HT-29 (cell line): ENCODE measurements around the gene NFKBIL1. TPM values are rescaled to one million over a fixed set of nuclear protein-coding genes. Genes with fewer than 3 reads are reported as not detected.

Experiments used
- DNase-seq: peaks from one replicate; pipeline ENCODE4 v3.0.0-alpha.2; 2015; ENCODE audit warnings: low spot score
- total RNA-seq: library from RNA; depleted of rRNA; stranded (reverse); fragments of >200 nt; shearing (Covaris generic); gene quantifications from 2 replicates; pipeline ENCODE4 v1.2.3, GENCODE V29; 2014

NFKBIL1 gene
- total RNA-seq, 1 experiment from 2014 or later: 26.4 TPM

DNA sequence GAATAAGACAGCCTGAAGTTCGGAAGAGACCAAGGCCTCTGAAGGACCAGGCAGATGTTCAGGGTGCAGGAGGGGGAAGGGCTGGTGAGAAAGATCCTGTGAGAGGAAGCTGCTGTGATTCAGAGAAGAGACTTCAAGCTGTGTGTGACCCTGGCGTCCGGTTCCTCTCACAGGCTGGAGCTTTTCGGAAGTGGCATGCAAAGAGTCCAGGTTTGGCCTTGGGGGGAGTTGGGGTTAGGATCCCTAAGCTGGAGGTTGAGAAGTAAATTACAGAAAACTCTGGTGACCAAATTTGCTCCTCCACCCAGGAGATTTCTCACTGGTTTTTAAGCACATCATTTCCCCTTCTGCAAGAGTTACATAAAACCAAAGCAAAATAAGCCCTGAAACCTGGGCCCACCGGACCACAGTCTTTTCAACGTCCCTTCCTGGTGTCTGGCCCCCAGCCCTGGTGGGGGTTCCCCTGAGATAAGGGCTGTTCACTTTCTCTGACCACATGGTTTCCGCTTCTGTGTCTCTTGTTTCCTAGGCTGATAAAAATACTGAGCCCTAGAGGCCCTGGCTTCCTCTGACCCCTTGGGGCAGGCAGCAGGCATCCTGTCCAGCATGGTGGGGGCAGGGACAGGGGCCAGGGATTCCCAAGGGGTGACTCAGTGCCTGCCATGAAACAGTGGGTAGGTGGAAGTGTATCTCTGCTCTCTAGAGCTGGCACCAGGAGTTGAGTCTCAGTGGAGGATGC, 12.7 kb downstream of the NFKBIL1 start:
- DNase-seq: no peak

DNA sequence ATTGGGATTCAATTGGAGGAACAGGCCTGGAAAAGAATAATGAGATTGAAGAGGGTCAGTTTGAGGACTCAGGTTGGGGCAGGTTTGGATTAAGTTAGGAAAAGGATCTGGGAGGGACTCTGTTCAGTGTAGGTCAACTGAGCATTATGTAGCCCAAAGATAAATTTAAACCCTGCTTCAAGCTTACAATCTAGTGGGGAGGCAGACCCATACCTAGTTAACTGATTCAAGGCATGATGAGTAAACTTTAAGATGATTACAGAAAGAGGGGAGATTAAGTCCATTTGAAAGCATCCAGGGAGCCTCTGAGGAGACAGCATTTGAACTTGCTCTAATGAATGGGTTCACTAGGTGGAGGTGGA, 13.3 kb downstream of the NFKBIL1 start:
- DNase-seq: no peak

DNA sequence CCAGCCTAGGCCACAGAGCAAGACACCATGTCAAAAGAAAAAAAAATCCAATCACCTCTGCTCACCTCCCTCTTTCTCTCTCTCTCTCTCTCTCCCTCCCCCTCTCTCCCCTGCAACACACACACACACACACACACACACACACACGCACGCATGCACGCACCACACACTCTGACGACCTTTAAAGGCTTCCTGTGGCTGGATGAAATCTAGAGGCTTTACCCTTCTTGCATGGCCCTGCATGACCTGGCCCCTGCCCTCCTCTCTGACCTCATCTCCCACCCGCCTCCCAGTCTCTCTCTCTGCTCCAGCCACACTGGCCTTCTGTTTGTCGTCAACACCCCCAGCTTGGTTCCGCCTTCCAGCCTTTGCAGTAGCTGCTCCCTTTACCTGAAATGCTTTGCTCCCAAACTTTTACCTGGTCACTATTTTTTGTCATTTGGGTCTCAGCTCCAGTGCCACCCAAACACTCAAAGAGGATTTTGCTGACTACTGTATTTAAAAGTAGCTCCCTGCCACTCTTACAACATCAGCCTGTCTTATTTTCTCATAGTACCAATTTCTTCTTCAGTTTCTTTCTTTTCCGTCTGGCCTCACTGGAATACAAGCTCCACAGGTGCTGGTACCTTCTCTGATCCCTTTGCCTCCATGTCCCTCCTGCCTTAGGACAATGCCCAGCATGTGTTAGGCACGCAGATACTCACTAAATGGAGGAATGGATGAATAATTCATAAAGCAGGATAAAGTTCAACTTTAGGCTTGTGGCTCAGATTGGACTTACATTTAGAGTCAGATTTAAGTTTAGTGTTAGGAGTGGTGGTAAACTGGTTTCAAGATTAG, 20.3 kb downstream of the NFKBIL1 start:
- no peak for DNase-seq

DNA sequence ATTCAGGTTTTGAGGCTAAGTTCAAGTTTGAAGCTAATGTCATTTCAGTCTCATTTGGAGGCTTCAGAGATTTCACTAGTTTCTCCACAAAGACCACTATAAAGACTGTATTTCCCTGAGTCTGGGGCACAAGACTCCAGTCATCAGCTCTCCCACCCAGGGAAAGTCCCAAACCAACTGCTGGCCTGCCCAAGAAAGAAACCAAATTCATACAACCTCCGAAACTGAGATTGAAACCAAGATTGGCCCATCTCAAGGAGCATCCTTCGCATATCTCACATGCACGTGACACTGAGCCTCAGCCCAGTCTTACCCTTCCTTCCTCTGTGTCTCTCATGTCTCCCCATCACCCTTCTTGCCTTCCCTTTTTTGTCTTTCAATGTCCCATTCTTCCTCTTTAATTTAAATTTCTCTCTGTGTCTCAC, 21.1 kb downstream of the NFKBIL1 start:
- no peak for DNase-seq

DNA sequence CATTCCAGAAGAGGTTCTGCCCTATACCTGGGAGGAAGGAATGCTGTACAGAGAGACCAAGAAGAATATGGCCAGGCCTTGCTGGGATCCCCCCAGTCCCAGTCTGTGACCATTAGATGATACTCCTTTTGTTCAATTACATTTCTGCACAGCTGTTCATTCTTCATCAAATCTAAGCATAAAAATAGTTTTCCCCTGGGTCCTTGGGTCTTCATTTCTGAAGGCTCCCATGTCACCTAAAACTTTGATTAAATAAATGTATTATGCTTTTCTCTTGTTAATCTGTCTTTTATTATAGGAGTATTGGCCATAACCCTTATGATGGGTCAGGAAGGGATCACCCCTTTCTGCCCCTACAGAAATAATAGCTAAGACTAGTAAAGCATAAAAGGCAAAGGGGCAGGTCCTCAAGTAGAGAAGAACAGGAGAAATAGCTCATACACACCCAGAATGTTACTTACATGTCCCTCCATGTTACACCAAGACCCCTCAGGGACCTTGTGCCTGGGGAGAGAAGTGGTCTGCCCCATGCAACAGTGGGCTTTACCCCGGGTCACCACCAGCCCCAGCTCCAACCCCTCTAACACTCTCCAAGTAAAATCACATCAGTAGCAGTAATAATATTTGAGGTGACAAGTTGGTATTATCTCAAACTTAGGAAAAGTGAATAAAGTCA, 22.6 kb downstream of the NFKBIL1 start:
- no peak for DNase-seq

DNA sequence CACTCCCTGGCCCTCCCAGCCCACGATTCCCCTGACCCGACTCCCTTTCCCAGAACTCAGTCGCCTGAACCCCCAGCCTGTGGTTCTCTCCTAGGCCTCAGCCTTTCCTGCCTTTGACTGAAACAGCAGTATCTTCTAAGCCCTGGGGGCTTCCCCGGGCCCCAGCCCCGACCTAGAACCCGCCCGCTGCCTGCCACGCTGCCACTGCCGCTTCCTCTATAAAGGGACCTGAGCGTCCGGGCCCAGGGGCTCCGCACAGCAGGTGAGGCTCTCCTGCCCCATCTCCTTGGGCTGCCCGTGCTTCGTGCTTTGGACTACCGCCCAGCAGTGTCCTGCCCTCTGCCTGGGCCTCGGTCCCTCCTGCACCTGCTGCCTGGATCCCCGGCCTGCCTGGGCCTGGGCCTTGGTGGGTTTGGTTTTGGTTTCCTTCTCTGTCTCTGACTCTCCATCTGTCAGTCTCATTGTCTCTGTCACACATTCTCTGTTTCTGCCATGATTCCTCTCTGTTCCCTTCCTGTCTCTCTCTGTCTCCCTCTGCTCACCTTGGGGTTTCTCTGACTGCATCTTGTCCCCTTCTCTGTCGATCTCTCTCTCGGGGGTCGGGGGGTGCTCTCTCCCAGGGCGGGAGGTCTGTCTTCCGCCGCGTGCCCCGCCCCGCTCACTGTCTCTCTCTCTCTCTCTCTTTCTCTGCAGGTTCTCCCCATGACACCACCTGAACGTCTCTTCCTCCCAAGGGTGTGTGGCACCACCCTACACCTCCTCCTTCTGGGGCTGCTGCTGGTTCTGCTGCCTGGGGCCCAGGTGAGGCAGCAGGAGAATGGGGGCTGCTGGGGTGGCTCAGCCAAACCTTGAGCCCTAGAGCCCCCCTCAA, 24.9 kb downstream of the NFKBIL1 start, which contains the start of gene LTA:
Gene LTA (plus strand): TSS at position 249 of the 871 bp plus-strand sequence. CDS start 454 bp downstream, at position 703.
- DNase-seq: no peak

DNA sequence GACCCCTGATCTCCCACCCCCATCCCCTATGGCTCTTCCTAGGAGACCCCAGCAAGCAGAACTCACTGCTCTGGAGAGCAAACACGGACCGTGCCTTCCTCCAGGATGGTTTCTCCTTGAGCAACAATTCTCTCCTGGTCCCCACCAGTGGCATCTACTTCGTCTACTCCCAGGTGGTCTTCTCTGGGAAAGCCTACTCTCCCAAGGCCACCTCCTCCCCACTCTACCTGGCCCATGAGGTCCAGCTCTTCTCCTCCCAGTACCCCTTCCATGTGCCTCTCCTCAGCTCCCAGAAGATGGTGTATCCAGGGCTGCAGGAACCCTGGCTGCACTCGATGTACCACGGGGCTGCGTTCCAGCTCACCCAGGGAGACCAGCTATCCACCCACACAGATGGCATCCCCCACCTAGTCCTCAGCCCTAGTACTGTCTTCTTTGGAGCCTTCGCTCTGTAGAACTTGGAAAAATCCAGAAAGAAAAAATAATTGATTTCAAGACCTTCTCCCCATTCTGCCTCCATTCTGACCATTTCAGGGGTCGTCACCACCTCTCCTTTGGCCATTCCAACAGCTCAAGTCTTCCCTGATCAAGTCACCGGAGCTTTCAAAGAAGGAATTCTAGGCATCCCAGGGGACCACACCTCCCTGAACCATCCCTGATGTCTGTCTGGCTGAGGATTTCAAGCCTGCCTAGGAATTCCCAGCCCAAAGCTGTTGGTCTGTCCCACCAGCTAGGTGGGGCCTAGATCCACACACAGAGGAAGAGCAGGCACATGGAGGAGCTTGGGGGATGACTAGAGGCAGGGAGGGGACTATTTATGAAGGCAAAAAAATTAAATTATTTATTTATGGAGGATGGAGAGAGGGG, 26.1 kb downstream of the NFKBIL1 start:
- no peak for DNase-seq

DNA sequence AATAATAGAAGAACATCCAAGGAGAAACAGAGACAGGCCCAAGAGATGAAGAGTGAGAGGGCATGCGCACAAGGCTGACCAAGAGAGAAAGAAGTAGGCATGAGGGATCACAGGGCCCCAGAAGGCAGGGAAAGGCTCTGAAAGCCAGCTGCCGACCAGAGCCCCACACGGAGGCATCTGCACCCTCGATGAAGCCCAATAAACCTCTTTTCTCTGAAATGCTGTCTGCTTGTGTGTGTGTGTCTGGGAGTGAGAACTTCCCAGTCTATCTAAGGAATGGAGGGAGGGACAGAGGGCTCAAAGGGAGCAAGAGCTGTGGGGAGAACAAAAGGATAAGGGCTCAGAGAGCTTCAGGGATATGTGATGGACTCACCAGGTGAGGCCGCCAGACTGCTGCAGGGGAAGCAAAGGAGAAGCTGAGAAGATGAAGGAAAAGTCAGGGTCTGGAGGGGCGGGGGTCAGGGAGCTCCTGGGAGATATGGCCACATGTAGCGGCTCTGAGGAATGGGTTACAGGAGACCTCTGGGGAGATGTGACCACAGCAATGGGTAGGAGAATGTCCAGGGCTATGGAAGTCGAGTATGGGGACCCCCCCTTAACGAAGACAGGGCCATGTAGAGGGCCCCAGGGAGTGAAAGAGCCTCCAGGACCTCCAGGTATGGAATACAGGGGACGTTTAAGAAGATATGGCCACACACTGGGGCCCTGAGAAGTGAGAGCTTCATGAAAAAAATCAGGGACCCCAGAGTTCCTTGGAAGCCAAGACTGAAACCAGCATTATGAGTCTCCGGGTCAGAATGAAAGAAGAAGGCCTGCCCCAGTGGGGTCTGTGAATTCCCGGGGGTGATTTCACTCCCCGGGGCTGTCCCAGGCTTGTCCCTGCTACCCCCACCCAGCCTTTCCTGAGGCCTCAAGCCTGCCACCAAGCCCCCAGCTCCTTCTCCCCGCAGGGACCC, 27.0 kb downstream of the NFKBIL1 start:
- DNase-seq: no peak

DNA sequence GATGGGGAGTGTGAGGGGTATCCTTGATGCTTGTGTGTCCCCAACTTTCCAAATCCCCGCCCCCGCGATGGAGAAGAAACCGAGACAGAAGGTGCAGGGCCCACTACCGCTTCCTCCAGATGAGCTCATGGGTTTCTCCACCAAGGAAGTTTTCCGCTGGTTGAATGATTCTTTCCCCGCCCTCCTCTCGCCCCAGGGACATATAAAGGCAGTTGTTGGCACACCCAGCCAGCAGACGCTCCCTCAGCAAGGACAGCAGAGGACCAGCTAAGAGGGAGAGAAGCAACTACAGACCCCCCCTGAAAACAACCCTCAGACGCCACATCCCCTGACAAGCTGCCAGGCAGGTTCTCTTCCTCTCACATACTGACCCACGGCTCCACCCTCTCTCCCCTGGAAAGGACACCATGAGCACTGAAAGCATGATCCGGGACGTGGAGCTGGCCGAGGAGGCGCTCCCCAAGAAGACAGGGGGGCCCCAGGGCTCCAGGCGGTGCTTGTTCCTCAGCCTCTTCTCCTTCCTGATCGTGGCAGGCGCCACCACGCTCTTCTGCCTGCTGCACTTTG, 28.0 kb downstream of the NFKBIL1 start, which contains the start of gene TNF:
Gene TNF (plus strand): TSS at position 231 of the 567 bp plus-strand sequence. CDS start 177 bp downstream, at position 408.
- no peak for DNase-seq

DNA sequence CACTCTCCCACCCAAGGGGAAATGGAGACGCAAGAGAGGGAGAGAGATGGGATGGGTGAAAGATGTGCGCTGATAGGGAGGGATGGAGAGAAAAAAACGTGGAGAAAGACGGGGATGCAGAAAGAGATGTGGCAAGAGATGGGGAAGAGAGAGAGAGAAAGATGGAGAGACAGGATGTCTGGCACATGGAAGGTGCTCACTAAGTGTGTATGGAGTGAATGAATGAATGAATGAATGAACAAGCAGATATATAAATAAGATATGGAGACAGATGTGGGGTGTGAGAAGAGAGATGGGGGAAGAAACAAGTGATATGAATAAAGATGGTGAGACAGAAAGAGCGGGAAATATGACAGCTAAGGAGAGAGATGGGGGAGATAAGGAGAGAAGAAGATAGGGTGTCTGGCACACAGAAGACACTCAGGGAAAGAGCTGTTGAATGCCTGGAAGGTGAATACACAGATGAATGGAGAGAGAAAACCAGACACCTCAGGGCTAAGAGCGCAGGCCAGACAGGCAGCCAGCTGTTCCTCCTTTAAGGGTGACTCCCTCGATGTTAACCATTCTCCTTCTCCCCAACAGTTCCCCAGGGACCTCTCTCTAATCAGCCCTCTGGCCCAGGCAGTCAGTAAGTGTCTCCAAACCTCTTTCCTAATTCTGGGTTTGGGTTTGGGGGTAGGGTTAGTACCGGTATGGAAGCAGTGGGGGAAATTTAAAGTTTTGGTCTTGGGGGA, 28.7 kb downstream of the NFKBIL1 start:
- no peak for DNase-seq

DNA sequence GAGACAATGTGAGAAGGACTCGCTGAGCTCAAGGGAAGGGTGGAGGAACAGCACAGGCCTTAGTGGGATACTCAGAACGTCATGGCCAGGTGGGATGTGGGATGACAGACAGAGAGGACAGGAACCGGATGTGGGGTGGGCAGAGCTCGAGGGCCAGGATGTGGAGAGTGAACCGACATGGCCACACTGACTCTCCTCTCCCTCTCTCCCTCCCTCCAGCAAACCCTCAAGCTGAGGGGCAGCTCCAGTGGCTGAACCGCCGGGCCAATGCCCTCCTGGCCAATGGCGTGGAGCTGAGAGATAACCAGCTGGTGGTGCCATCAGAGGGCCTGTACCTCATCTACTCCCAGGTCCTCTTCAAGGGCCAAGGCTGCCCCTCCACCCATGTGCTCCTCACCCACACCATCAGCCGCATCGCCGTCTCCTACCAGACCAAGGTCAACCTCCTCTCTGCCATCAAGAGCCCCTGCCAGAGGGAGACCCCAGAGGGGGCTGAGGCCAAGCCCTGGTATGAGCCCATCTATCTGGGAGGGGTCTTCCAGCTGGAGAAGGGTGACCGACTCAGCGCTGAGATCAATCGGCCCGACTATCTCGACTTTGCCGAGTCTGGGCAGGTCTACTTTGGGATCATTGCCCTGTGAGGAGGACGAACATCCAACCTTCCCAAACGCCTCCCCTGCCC, 29.6 kb downstream of the NFKBIL1 start:
- no peak for DNase-seq

DNA sequence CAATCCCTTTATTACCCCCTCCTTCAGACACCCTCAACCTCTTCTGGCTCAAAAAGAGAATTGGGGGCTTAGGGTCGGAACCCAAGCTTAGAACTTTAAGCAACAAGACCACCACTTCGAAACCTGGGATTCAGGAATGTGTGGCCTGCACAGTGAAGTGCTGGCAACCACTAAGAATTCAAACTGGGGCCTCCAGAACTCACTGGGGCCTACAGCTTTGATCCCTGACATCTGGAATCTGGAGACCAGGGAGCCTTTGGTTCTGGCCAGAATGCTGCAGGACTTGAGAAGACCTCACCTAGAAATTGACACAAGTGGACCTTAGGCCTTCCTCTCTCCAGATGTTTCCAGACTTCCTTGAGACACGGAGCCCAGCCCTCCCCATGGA, 30.2 kb downstream of the NFKBIL1 start:
- DNase-seq: no peak

DNA sequence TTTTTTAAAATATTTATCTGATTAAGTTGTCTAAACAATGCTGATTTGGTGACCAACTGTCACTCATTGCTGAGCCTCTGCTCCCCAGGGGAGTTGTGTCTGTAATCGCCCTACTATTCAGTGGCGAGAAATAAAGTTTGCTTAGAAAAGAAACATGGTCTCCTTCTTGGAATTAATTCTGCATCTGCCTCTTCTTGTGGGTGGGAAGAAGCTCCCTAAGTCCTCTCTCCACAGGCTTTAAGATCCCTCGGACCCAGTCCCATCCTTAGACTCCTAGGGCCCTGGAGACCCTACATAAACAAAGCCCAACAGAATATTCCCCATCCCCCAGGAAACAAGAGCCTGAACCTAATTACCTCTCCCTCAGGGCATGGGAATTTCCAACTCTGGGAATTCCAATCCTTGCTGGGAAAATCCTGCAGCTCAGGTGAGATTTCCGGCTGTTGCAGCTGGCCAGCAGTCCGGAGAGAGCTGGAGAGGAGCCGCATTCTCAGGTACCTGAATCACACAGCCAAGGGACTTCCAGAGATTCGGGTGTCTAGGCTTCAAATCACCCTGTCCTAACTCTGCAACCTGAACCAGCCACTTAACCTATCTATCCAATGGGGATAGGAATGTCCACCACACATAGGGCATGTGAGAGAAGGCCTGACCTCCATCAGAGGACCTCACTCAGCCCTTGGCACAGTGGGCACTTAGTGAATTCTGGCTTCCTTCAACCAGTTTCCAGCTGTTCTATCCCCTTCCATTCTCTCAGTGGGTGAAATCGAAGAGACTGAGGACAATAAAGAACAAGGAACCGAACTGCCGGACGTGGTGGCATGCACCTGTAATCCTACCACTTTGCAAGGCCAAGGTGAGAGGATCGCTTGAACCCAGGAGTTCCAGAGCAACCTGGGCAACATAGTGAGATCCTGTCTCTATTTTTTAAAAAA, 31.0 kb downstream of the NFKBIL1 start:
- DNase-seq: no peak

DNA sequence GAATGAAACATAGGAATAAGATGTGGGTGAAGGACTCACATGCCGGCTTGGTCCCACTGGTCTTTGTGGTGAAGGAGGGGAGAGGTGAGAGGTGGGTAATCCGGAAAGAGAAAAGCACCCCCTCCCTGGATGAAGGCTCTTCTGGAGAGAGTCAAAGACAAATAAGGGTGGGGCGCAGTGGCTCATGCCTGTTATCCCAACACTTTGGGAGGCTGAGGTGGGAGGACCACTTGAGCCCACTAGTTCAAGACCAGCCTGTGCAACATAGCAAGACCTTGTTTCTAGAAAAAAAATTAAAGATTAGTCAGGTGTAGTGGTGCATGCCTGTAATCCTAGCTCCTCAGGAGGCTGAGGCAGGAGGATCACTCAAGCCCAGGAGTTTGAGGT, 31.7 kb downstream of the NFKBIL1 start:
- DNase-seq: no peak

DNA sequence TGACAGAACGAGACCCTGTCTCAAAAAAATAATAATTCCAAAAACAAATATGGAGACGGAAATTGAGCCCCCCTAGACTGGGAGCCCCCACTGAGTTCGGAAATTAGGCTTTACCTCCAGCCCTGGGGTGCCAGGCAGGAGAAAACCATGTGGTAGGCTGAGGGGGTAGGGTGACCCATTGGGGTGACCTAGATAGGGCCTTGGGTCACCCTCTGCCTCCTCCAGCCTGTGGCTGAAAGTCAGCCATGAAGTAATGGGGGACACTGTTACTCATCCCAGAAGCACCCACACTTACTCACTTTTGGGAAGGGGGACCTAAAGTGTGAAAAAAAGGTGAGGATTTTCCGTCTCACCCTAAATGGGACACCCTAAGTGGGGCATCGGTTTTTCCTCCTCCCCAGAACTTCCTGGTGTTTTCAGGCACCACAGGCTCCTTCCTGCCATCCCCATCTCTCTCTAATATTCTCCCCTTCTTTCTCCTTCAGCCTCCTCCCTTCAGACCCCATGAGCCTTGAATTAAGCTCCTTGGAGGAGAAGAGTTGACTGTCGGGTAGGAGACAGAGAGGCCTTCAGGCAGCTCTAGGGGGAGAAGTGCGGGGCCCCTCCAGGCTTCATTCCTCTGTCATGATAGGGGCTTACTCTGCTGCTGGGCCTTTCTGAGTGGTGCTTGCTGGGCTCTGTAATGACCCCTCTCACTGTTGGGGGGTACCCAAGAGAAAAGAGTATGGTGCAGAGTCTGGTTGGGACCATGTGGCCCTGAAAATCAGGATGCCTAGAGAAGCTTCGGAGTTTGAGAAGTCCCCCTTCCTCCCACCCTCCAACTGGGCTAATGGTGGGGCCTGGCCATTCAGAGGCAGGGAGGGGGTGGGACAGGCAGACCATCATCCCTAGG, 32.4 kb downstream of the NFKBIL1 start:
- no peak for DNase-seq
